Activated naive CD4-positive, alpha-beta T cell (primary cell): ENCODE results near the gene ARRDC5.
A peak's percentile ranks its signal among the peaks of the same experiment; 100 is the strongest.
"Not testable (repeated sequence)": the region's sequence is repeated elsewhere in the genome, so short reads cannot be mapped to it uniquely, and the experiment has no call there.

Experiments
- DNase-seq, 4 experiments: peaks; one replicate each; lab custom pipeline; 2025; lab: John Stamatoyannopoulos, UW

The ARRDC5 gene

GRCh38 chr19:4902796-4903195 is at the start of gene ARRDC5:
ARRDC5 (minus strand) TSS chr19:4902896; CDS start chr19:4902825, 71 bp downstream.
- DNase-seq: no peak

GRCh38 chr19:4951656-4952055 is 49.0 kb upstream of the ARRDC5 start:
- DNase-seq: no peak

DNA sequence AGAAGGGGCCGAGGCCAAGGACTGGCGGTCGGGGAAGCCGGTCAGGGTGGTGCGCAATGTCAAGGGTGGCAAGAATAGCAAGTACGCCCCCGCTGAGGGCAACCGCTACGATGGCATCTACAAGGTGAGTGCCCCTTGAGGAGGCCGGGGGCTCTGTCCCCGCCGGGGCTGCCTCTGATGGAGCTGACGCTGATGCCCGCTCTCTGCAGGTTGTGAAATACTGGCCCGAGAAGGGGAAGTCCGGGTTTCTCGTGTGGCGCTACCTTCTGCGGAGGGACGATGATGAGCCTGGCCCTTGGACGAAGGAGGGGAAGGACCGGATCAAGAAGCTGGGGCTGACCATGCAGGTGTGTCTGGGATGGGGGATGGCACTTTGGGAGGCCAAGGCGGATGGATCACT is 48.0 kb upstream of the ARRDC5 start:
- not testable (repeated sequence) for DNase-seq

- not testable (repeated sequence) for DNase-seq
Observed at GRCh38 chr19:4941638-4942169, 39.0 kb upstream of the ARRDC5 start.

DNA sequence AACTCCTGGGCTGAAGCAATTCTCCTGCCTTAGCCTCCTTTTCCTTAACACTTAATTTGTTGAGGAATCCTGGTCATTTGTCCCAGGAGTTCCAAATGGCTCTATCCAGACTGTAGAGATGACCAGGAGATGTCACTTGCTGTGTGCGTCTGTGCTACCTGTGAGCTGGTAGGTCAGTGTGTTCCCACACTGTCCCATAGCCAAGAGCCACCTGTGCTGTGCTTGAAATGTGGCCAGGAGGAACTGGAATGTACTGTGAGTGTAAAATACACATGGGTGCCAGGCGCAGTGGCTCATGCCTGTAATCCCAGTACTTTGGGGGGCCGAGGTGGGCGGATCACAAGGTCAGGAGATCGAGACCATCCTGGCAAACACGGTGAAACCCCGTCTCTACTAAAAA is 36.8 kb upstream of the ARRDC5 start:
- DNase-seq: no peak

- DNase-seq: not testable (repeated sequence)
Observed at GRCh38 chr19:4938461-4938860, 35.8 kb upstream of the ARRDC5 start.

DNA sequence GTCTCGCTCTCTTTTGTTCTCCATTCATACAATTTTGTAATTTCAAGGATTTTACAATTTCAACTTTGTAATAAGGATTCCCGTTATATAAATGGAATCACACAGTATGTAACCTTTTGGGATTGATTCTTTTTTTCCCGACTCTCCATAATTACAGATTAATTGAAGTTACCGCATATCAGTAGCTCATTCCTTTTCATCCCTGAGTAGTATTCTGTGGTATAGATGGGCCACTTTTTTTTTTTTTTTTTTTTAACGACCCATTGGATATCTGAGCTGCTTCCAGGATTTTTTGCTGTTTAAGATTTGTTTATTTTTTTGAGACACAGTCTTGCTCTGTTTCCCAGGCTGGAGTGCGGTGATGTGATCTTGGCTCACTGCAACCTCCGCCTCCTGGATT is 34.4 kb upstream of the ARRDC5 start:
- no peak for DNase-seq

- DNase-seq: no peak
Observed at GRCh38 chr19:4935444-4935843, 32.7 kb upstream of the ARRDC5 start.

DNA sequence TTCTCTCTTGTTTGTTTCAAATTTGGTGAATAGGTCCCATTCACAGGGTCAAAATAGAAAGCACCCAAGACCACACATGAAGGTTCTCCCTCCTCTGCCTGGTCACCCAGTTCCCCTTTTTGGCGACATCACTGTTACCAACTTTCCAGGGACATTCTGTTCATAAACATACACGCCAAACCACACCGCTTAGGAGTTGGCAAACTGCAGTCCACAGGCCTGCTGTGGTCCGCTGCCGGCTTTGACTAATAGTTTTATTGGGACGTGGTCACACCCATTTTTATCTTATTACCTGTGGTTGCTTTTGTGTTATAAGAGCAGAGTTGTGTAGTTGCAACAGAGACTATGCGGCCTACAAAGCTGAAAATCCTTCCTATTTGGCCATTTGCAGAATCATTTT is 30.8 kb upstream of the ARRDC5 start:
- no peak for DNase-seq

DNA sequence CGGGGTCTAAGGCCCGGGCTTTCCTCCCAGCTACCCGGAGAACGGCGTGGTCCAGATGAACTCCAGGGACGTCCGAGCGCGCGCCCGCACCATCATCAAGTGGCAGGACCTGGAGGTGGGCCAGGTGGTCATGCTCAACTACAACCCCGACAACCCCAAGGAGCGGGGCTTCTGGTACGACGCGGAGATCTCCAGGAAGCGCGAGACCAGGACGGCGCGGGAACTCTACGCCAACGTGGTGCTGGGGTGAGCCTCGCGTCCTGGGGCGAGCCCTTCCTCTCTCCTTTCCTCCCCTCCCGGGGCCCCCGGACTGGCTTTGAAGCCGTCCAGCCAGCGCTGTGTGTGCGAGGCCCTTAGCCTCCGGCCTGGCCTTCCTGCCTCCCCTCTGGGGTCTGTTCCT is 30.0 kb upstream of the ARRDC5 start:
- DNase-seq: no peak

DNA sequence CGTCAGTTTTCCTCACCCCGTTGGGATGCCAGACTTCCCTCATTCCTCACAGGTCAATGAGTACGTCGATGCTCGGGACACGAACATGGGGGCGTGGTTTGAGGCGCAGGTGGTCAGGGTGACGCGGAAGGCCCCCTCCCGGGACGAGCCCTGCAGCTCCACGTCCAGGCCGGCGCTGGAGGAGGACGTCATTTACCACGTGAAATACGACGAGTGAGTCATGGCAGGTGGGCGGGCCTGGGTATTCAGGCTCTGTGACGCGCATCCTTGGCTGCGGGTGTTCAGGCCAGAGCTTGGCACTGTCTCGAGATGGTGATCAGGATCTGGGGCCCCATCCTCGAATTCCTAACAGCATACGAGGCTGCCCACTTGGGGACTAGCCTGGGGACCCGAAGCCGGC is 28.0 kb upstream of the ARRDC5 start:
- no peak for DNase-seq

DNA sequence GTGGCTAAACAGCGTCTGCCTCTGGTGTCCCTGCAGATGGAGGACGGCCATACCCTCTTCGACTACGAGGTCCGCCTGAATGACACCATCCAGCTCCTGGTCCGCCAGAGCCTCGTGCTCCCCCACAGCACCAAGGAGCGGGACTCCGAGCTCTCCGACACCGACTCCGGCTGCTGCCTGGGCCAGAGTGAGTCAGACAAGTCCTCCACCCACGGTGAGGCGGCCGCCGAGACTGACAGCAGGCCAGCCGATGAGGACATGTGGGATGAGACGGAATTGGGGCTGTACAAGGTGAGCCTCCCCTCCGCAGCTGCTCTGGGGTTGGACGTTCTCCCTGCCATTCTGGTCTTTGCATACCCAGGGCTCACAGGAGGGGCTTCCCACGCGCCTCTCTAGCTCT is 26.5 kb upstream of the ARRDC5 start:
- no peak for DNase-seq

DNA sequence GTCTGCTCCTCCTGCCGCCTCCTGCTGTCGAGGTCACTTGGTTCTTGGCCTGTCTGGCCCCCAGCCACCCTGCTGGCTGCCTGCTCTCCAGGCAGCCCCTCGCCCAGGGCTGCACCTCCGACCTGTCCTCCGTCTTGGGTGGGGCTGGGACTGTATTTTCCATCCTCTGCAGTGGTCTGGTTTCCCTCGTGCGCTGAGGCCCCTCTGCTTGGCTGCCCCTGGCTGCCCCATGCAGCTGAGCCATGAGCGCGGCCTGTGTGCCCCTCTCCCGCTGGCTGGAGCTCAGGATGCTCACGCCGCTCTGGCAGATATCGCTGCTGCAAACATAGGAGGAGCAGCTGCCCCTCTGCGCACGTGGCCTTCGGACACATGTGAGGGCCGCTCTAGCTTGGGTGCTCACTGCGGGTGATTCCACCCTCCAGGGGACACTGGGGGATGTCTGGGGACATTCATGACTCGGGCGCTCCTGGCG is 20.6 kb upstream of the ARRDC5 start:
- no peak for DNase-seq

- no peak for DNase-seq
Observed at GRCh38 chr19:4922530-4923275, 20.0 kb upstream of the ARRDC5 start.

DNA sequence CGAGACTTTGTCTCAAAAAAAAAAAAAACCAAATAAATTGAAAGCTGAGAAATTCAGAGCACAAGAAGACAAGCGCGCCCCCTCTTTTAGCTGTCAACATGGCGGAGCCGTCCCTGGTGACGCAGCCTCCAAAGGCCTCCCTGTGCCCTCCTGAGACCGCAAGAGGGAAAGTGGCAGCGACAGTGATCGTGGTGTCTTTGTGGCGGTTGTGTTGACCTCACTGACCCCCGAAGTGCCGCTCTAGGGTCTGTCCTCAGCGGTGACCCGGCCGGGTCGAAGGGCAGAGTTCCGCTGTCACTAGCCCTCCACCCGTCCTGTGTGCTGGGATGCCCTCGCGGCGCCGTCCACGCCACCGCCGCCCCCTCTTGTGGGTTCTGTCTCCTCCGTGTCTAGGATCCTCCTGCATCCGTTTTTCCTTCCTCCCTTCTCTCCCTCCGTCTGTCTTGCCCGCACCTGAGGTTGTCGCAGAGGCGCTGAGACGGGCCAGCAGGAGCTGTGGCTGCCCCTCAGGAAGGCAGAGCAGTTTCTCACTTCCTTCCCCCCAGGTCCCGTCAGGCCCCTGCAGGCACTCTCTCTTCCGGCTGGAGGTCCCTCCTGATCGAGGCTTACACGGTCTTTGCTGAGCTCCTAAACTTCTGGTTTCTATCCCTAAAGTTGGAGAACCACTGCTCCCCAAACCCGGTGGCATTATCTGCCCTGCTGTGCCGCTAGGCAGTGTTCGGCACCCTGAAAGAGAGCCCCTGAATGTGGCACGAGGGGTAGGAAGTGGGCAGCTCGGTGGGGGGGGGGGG is 13.8 kb upstream of the ARRDC5 start:
- DNase-seq: peak in 2 of 4 experiments; percentile 44 to 53

GRCh38 chr19:4914736-4915501 is 12.2 kb upstream of the ARRDC5 start:
- peak; percentile 23 to 71 (median 44) for DNase-seq

DNA sequence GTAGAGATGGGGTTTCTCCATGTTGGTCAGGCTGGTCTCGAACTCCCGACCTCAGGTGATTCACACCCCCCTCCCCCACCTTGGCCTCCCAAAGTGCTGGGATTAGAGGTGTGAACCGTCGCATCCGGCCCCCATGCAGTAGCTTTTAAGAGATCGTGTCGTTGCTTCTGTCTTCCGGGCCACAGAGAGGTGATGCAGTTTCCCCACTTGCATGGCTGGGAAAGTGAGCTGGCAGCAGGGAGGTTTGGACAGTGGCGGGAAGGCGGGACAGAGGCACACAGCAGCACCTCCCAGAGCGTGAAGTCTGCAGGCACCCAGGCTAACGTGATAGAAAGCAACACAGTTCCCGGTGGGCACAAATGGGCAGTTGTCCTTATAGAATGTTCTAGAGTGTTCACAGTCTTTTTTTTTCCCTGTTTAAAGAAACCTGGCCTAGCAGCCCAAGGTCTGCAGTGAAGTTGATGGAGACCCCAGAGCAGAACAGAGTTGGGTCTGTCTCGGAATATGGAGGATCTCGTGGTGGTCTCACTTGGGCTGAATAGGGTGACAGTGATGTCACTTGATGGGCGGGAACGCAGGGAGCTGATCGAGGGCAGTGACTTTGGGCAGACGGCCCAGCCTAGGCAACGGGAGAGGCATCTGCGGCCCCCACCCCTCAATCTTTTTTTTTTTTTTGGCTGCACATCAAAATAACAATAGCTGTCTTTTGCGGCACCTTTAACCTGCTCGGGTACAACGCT is 11.5 kb upstream of the ARRDC5 start:
- no peak for DNase-seq

DNA sequence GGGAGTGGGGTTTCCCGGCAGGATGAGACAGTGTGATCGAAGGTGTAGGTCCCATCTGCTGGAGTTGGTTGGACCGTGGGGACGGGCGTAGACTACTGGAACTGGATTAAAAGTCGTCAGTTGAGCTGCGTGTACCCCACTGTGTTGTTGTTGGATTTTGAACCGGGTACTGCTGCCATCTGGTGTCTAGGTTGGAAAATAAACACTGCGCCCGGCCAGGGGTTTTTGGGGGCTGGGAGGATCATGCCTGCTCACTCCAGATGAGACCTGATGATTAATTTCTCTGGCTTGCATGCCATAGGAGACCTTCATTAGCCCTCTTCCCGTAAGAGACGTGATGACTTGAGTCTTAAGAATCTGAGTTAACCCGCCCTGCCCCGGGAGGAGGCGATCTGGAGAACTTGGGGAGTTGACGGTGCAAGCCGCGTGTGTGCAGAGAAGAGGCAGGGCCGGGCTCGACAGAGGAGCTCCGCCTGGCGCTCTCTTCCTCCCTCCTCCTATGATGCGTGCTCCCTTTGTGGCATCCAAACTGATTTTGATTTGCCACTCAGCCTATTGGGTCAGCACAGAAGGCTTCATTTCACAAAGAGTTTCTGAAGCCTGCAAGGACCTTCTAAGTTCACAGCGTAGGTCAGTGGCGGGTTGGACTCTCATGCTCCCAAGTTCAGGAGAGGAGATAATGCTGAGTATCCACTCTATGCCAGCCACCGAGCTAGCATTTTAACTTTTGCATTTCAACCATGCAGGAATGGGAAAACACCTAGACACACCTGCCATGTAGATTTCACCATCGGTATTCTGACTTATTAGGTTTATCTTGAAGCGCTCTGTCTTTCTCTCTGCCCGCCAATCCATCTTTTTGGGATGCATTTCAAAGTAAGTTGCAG is 9.3 kb upstream of the ARRDC5 start:
- DNase-seq: peak; percentile 30 to 62 (median 46)

GRCh38 chr19:4911314-4911713 is 8.6 kb upstream of the ARRDC5 start:
- DNase-seq: no peak

GRCh38 chr19:4910594-4911281 is 8.0 kb upstream of the ARRDC5 start:
- DNase-seq: no peak
